Measurements from ENCODE around the gene TPO. TPM values are rescaled to one million over a fixed set of nuclear protein-coding genes. Genes with fewer than 3 reads are reported as not detected.
A peak's percentile ranks its signal among the peaks of the same experiment; 100 is the strongest.

Gene TPO
- polyA plus RNA-seq, 1 donor from 2014 or later: not detected

GRCh38 chr2:1550658-1551316 is 137.5 kb downstream of the TPO start:
- Histone ChIP-seq H3K9ac (ENCODE audit: low read length) (no peak overlapping the region), H3K36me3 (ENCODE audit: insufficient read depth, low read length) (no peaks in the 10 kb centered on the region), H3K79me2 (replicated peaks; ENCODE audit: insufficient read depth, low read length) (no peaks in the 10 kb centered on the region), H2AFZ (ENCODE audit: low read depth, low read length) (no peak overlapping the region), H3K4me3 (ENCODE audit: low read length) (no peak overlapping the region), H3K4me2 (ENCODE audit: low read length) (no peak overlapping the region), H4K20me1 (ENCODE audit: insufficient read depth) (no peaks in the 10 kb centered on the region), H3K27me3 (ENCODE audit: insufficient read depth, low read depth, low read length) (no peaks in the 10 kb centered on the region), H3K9me3 (ENCODE audit: low read length) (no peaks in the 10 kb centered on the region), H3K9me2 (ENCODE audit: insufficient read depth, low read length) (no peaks in the 10 kb centered on the region), H3K27ac (ENCODE audit: low read length) (no peak overlapping the region), H3F3A (ENCODE audit: insufficient read depth, low read length, poor library complexity, severe bottlenecking) (no peaks in the 10 kb centered on the region)
- TF ChIP-seq SMC3 (conservative IDR thresholded peaks at IDR 0.05; ENCODE audit: poor library complexity) (peak; percentile 71), TAF1 (IDR thresholded peaks at IDR 0.05; ENCODE audit: low read depth) (no peak), POLR2AphosphoS5 (IDR thresholded peaks at IDR 0.05) (no peak), RAD21 (conservative IDR thresholded peaks at IDR 0.05) (peak; percentile 66)
- TF ChIP-seq, protein P1, sequence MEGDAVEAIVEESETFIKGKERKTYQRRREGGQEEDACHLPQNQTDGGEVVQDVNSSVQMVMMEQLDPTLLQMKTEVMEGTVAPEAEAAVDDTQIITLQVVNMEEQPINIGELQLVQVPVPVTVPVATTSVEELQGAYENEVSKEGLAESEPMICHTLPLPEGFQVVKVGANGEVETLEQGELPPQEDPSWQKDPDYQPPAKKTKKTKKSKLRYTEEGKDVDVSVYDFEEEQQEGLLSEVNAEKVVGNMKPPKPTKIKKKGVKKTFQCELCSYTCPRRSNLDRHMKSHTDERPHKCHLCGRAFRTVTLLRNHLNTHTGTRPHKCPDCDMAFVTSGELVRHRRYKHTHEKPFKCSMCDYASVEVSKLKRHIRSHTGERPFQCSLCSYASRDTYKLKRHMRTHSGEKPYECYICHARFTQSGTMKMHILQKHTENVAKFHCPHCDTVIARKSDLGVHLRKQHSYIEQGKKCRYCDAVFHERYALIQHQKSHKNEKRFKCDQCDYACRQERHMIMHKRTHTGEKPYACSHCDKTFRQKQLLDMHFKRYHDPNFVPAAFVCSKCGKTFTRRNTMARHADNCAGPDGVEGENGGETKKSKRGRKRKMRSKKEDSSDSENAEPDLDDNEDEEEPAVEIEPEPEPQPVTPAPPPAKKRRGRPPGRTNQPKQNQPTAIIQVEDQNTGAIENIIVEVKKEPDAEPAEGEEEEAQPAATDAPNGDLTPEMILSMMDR (IDR thresholded peaks at IDR 0.05; ENCODE audit: poor library complexity, severe bottlenecking): peak; percentile 79

GRCh38 chr2:1551905-1552304 is 138.6 kb downstream of the TPO start:
- H3K27ac ChIP-seq (ENCODE audit: low read length): no peak overlapping the region
- H3K4me2 ChIP-seq (ENCODE audit: low read length): no peak overlapping the region
- no peaks in the 10 kb centered on the region for H3K27me3 ChIP-seq (ENCODE audit: insufficient read depth, low read depth, low read length)

More at GRCh38 chr2:1551905-1552304, 138.6 kb downstream of the TPO start:
- Histone ChIP-seq H3K4me3 (ENCODE audit: low read length) (no peak overlapping the region), H3K36me3 (ENCODE audit: insufficient read depth, low read length) (no peaks in the 10 kb centered on the region), H3F3A (ENCODE audit: insufficient read depth, low read length, poor library complexity, severe bottlenecking) (no peaks in the 10 kb centered on the region), H3K79me2 (replicated peaks; ENCODE audit: insufficient read depth, low read length) (no peaks in the 10 kb centered on the region), H3K9me3 (ENCODE audit: low read length) (no peaks in the 10 kb centered on the region), H3K9me2 (ENCODE audit: insufficient read depth, low read length) (no peaks in the 10 kb centered on the region), H4K20me1 (ENCODE audit: insufficient read depth) (no peaks in the 10 kb centered on the region), H3K9ac (ENCODE audit: low read length) (no peak overlapping the region), H2AFZ (ENCODE audit: low read depth, low read length) (no peak overlapping the region)
- TF ChIP-seq TAF1 (IDR thresholded peaks at IDR 0.05; ENCODE audit: low read depth) (no peak), POLR2AphosphoS5 (IDR thresholded peaks at IDR 0.05) (no peak), SMC3 (conservative IDR thresholded peaks at IDR 0.05; ENCODE audit: poor library complexity) (no peak), MXI1 (conservative IDR thresholded peaks at IDR 0.05; ENCODE audit: poor library complexity, severe bottlenecking) (no peak), EZH2 (IDR thresholded peaks at IDR 0.05; ENCODE audit: borderline replicate concordance, insufficient read depth, low read length, poor library complexity, severe bottlenecking) (no peak), RAD21 (conservative IDR thresholded peaks at IDR 0.05) (no peak), EP300 (conservative IDR thresholded peaks at IDR 0.05; ENCODE audit: poor library complexity, severe bottlenecking) (no peak)
- TF ChIP-seq, protein P2, sequence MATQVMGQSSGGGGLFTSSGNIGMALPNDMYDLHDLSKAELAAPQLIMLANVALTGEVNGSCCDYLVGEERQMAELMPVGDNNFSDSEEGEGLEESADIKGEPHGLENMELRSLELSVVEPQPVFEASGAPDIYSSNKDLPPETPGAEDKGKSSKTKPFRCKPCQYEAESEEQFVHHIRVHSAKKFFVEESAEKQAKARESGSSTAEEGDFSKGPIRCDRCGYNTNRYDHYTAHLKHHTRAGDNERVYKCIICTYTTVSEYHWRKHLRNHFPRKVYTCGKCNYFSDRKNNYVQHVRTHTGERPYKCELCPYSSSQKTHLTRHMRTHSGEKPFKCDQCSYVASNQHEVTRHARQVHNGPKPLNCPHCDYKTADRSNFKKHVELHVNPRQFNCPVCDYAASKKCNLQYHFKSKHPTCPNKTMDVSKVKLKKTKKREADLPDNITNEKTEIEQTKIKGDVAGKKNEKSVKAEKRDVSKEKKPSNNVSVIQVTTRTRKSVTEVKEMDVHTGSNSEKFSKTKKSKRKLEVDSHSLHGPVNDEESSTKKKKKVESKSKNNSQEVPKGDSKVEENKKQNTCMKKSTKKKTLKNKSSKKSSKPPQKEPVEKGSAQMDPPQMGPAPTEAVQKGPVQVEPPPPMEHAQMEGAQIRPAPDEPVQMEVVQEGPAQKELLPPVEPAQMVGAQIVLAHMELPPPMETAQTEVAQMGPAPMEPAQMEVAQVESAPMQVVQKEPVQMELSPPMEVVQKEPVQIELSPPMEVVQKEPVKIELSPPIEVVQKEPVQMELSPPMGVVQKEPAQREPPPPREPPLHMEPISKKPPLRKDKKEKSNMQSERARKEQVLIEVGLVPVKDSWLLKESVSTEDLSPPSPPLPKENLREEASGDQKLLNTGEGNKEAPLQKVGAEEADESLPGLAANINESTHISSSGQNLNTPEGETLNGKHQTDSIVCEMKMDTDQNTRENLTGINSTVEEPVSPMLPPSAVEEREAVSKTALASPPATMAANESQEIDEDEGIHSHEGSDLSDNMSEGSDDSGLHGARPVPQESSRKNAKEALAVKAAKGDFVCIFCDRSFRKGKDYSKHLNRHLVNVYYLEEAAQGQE (IDR thresholded peaks at IDR 0.05; ENCODE audit: borderline replicate concordance): no peak
- TF ChIP-seq, protein P1 (IDR thresholded peaks at IDR 0.05; ENCODE audit: poor library complexity, severe bottlenecking): no peak
